WTC11 (cell line): ENCODE data around the gene MALT1. TPM values are rescaled to one million over a fixed set of nuclear protein-coding genes. Genes with fewer than 3 reads are reported as not detected.
A peak's percentile ranks its signal among the peaks of the same experiment; 100 is the strongest.

Experiments used
- ATAC-seq: fragments of 200-7000 bp; cut with Tn5 transposase; 2 replicates; pipeline ENCODE4 v1.10.0; 2021; ENCODE audit warnings: mild to moderate bottlenecking, moderate library complexity
- CTCF ChIA-PET: fragments of 300-600 bp; sonication (Branson Sonifier 250); formaldehyde crosslinking; loops from one replicate; lab custom pipeline; 2021; ENCODE audit warnings: antibody characterized with exemption; lab: Charles Lee
- POLR2A ChIA-PET: fragments of 350-600 bp; sonication (Branson Sonifier 250); formaldehyde crosslinking; loops from one replicate; lab custom pipeline; 2021; ENCODE audit warnings: antibody characterized with exemption; lab: Charles Lee
- DNase-seq: peaks from one replicate; pipeline ENCODE4 v3.0.0; 2021; ENCODE audit warnings: low spot score
- H3K27ac Mint-ChIP-seq: 2 replicates; pipeline ENCODE4 v1.8.0; 2021; ENCODE audit warnings: mixed read lengths
- H3K27me3 Mint-ChIP-seq: 2 replicates; pipeline ENCODE4 v1.8.0; 2021; ENCODE audit warnings: low read depth, mild to moderate bottlenecking, moderate library complexity, mixed read lengths
- H3K36me3 Mint-ChIP-seq: 2 replicates; pipeline ENCODE4 v1.8.0; 2021; ENCODE audit warnings: mixed read lengths
- H3K4me1 Mint-ChIP-seq: 2 replicates; pipeline ENCODE4 v1.8.0; 2022; ENCODE audit warnings: mixed read lengths
- H3K4me3 Mint-ChIP-seq: 2 replicates; pipeline ENCODE4 v1.8.0; 2021; ENCODE audit warnings: mild to moderate bottlenecking, moderate library complexity, mixed read lengths
- H3K9me3 Mint-ChIP-seq: 2 replicates; pipeline ENCODE4 v1.8.0; 2021; ENCODE audit warnings: mixed read lengths
- CBFB ChIP-seq: sonication (generic); formaldehyde crosslinking; IDR thresholded peaks from 2 replicates; pipeline ENCODE4 v1.8.1; 2022; ENCODE audit warnings: mild to moderate bottlenecking, low read depth, missing genetic modification reagents
- GRHL2 ChIP-seq: fragments of 250-450 bp; sonication (Bioruptor Pico); IDR thresholded peaks from 2 replicates; pipeline ENCODE4 v1.8.0; 2022; ENCODE audit warnings: mild to moderate bottlenecking, moderate library complexity; ENCODE audit not compliant: insufficient replicate concordance, severe bottlenecking
- NFATC4 ChIP-seq: fragments of 250-450 bp; sonication (Bioruptor Pico); IDR thresholded peaks from 2 replicates; pipeline ENCODE4 v1.9.0; 2021; ENCODE audit warnings: mild to moderate bottlenecking
- RELA ChIP-seq: sonication (generic); formaldehyde crosslinking; IDR thresholded peaks from 2 replicates; pipeline ENCODE4 v1.8.1; 2022; ENCODE audit warnings: missing genetic modification reagents, mild to moderate bottlenecking, borderline replicate concordance
- SMAD4 ChIP-seq: sonication (generic); formaldehyde crosslinking; IDR thresholded peaks from 2 replicates; pipeline ENCODE4 v1.8.0; 2022; ENCODE audit warnings: mild to moderate bottlenecking, missing genetic modification reagents
- TEAD4 ChIP-seq: sonication (generic); formaldehyde crosslinking; IDR thresholded peaks from 2 replicates; pipeline ENCODE4 v1.8.0; 2022; ENCODE audit warnings: mild to moderate bottlenecking, missing genetic modification reagents
- ZNF138 ChIP-seq: sonication (generic); formaldehyde crosslinking; conservative IDR thresholded peaks from 2 replicates; pipeline ENCODE4 v1.8.1; 2022; ENCODE audit warnings: mild to moderate bottlenecking, moderate library complexity, missing genetic modification reagents
- ZNF232 ChIP-seq: sonication (generic); formaldehyde crosslinking; IDR thresholded peaks from 2 replicates; pipeline ENCODE4 v1.8.0; 2022; ENCODE audit warnings: mild to moderate bottlenecking, missing genetic modification reagents
- ZNF317 ChIP-seq: sonication (generic); formaldehyde crosslinking; IDR thresholded peaks from 2 replicates; pipeline ENCODE4 v1.8.1; 2023; ENCODE audit warnings: low read depth, mild to moderate bottlenecking, moderate library complexity, missing genetic modification reagents, borderline replicate concordance
- total RNA-seq: library from RNA; stranded (reverse); gene quantifications from 3 replicates; pipeline ENCODE4 v1.2.3, GENCODE V29; 2021
- TF ChIP-seq, protein P1 (sequence below): sonication (generic); formaldehyde crosslinking; IDR thresholded peaks from 2 replicates; pipeline ENCODE4 v1.8.0; 2023; ENCODE audit warnings: missing genetic modification reagents, mild to moderate bottlenecking, borderline replicate concordance
- TF ChIP-seq, protein P2 (sequence below): fragments of 250-450 bp; sonication (Bioruptor Pico); IDR thresholded peaks from 2 replicates; pipeline ENCODE4 v1.9.0; 2021; ENCODE audit warnings: mild to moderate bottlenecking, borderline replicate concordance
- TF ChIP-seq, protein P3 (sequence below): sonication (generic); formaldehyde crosslinking; IDR thresholded peaks from 2 replicates; pipeline ENCODE4 v1.8.1; 2022; ENCODE audit warnings: missing genetic modification reagents, borderline replicate concordance
- TF ChIP-seq, protein P4 (sequence below): sonication (generic); formaldehyde crosslinking; IDR thresholded peaks from 2 replicates; pipeline ENCODE4 v1.8.1; 2023; ENCODE audit warnings: mild to moderate bottlenecking, missing genetic modification reagents
- TF ChIP-seq, protein P5 (sequence below): sonication (generic); formaldehyde crosslinking; IDR thresholded peaks from 2 replicates; pipeline ENCODE4 v1.8.0; 2023; ENCODE audit warnings: missing genetic modification reagents
- TF ChIP-seq, protein P6 (sequence below): sonication (generic); formaldehyde crosslinking; IDR thresholded peaks from 2 replicates; pipeline ENCODE4 v1.8.1; 2022; ENCODE audit warnings: low read depth, mild to moderate bottlenecking, moderate library complexity, missing genetic modification reagents, borderline replicate concordance
- TF ChIP-seq, protein P7 (sequence below): sonication (generic); formaldehyde crosslinking; conservative IDR thresholded peaks from 2 replicates; pipeline ENCODE4 v1.8.1; 2023; ENCODE audit warnings: mild to moderate bottlenecking, low read depth, missing genetic modification reagents, moderate library complexity

The MALT1 gene
- total RNA-seq, 1 experiment from 2014 or later = 13.2 TPM

DNA sequence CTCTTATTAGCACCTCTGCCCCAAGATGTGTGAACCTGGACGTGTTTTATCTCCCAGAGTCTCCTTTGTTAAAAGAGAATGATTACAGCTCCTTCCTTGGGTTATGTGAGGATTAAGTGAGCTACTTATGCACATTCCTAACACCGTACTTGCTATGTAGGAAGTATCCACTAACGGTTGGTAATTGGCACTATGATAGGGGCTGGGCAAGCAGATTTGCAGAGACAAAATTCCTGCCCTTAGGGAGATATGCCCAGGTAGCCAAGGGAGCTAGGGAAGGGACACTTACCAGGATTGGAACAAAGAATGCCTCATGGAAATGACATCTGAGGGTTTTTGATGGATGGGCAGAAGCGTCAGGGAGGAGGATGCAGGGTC, 30.8 kb upstream of the MALT1 start:
- ATAC-seq = peak; percentile 24
- Mint-ChIP-seq H3K27ac (no peak overlapping the region; the same call in 1 of the 2 replicates), H3K9me3 (no peaks in the 10 kb centered on the region), H3K27me3 (peaks cover 10% of the 10 kb centered on the region), H3K4me1 (peaks cover 15% of the 10 kb centered on the region), H3K4me3 (no peak overlapping the region), H3K36me3 (no peaks in the 10 kb centered on the region)
- no peak for DNase-seq
- ChIA-PET CTCF (interaction anchor here (1.0 to 1.7 kb wide), 3 partner anchors 29 to 124 kb away, joined by 3 to 7 read pairs (median 5); no protein-coding TSS in a partner anchor), POLR2A (no interaction called here)
- TF ChIP-seq TEAD4 (no peak), GRHL2 (CRISPR knock-in tag) (no peak), ZNF138 (CRISPR knock-in tag) (no peak), ZNF317 (no peak), NFATC4 (CRISPR knock-in tag) (no peak), CBFB (CRISPR knock-in tag) (no peak)
- TF ChIP-seq, protein P1, sequence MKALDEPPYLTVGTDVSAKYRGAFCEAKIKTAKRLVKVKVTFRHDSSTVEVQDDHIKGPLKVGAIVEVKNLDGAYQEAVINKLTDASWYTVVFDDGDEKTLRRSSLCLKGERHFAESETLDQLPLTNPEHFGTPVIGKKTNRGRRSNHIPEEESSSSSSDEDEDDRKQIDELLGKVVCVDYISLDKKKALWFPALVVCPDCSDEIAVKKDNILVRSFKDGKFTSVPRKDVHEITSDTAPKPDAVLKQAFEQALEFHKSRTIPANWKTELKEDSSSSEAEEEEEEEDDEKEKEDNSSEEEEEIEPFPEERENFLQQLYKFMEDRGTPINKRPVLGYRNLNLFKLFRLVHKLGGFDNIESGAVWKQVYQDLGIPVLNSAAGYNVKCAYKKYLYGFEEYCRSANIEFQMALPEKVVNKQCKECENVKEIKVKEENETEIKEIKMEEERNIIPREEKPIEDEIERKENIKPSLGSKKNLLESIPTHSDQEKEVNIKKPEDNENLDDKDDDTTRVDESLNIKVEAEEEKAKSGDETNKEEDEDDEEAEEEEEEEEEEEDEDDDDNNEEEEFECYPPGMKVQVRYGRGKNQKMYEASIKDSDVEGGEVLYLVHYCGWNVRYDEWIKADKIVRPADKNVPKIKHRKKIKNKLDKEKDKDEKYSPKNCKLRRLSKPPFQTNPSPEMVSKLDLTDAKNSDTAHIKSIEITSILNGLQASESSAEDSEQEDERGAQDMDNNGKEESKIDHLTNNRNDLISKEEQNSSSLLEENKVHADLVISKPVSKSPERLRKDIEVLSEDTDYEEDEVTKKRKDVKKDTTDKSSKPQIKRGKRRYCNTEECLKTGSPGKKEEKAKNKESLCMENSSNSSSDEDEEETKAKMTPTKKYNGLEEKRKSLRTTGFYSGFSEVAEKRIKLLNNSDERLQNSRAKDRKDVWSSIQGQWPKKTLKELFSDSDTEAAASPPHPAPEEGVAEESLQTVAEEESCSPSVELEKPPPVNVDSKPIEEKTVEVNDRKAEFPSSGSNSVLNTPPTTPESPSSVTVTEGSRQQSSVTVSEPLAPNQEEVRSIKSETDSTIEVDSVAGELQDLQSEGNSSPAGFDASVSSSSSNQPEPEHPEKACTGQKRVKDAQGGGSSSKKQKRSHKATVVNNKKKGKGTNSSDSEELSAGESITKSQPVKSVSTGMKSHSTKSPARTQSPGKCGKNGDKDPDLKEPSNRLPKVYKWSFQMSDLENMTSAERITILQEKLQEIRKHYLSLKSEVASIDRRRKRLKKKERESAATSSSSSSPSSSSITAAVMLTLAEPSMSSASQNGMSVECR = no peak
- TF ChIP-seq, protein P2, sequence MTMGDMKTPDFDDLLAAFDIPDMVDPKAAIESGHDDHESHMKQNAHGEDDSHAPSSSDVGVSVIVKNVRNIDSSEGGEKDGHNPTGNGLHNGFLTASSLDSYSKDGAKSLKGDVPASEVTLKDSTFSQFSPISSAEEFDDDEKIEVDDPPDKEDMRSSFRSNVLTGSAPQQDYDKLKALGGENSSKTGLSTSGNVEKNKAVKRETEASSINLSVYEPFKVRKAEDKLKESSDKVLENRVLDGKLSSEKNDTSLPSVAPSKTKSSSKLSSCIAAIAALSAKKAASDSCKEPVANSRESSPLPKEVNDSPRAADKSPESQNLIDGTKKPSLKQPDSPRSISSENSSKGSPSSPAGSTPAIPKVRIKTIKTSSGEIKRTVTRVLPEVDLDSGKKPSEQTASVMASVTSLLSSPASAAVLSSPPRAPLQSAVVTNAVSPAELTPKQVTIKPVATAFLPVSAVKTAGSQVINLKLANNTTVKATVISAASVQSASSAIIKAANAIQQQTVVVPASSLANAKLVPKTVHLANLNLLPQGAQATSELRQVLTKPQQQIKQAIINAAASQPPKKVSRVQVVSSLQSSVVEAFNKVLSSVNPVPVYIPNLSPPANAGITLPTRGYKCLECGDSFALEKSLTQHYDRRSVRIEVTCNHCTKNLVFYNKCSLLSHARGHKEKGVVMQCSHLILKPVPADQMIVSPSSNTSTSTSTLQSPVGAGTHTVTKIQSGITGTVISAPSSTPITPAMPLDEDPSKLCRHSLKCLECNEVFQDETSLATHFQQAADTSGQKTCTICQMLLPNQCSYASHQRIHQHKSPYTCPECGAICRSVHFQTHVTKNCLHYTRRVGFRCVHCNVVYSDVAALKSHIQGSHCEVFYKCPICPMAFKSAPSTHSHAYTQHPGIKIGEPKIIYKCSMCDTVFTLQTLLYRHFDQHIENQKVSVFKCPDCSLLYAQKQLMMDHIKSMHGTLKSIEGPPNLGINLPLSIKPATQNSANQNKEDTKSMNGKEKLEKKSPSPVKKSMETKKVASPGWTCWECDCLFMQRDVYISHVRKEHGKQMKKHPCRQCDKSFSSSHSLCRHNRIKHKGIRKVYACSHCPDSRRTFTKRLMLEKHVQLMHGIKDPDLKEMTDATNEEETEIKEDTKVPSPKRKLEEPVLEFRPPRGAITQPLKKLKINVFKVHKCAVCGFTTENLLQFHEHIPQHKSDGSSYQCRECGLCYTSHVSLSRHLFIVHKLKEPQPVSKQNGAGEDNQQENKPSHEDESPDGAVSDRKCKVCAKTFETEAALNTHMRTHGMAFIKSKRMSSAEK (CRISPR knock-in tag) = no peak

DNA sequence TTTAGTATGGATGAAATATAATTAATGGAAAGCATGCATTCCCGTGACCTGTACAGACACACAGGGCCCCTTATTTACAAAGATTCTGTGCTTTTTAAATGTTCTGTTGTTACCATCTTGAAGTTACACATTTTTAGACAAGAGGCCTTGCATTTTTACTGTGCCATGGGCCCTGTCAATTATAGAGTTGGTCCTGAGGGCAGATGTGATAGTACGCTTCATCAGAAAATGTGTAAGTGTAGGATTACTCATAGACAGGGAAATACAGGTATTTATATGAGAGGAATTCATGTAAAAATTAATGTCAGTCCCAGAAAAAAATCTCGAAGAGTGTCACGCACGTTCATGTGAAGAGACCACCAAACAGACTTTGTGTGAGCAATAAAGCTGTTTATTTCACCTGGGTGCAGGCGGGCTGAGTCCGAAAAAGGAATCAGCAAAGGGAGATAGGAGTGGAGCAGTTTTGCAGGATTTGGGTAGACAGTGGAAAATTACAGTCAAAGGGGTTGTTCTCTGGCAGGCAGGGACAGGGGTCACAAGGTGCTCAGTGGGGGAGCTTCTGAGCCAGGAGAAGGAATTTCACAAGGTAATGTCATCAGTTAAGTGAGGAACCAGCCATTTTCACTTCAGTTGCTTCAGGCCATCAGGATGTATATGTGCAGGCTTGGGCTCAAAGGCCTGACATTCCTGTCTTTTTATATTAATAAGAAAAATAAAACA, 30.2 kb upstream of the MALT1 start:
- Mint-ChIP-seq H3K27ac (no peak overlapping the region), H3K36me3 (no peaks in the 10 kb centered on the region), H3K4me3 (no peak overlapping the region), H3K27me3 (peaks cover 12% of the 10 kb centered on the region), H3K4me1 (peaks cover 15% of the 10 kb centered on the region), H3K9me3 (no peaks in the 10 kb centered on the region)
- DNase-seq (no peak), ATAC-seq (no peak)
- ChIA-PET POLR2A (interaction anchor here (0.6 kb wide), 1 partner anchor 58 kb away, joined by 3 read pairs; no protein-coding TSS in a partner anchor), CTCF (interaction anchor here (0.6 to 1.0 kb wide), 2 partner anchors 50 to 123 kb away, joined by 3 to 5 read pairs; no protein-coding TSS in a partner anchor)
- TF ChIP-seq, protein P3, sequence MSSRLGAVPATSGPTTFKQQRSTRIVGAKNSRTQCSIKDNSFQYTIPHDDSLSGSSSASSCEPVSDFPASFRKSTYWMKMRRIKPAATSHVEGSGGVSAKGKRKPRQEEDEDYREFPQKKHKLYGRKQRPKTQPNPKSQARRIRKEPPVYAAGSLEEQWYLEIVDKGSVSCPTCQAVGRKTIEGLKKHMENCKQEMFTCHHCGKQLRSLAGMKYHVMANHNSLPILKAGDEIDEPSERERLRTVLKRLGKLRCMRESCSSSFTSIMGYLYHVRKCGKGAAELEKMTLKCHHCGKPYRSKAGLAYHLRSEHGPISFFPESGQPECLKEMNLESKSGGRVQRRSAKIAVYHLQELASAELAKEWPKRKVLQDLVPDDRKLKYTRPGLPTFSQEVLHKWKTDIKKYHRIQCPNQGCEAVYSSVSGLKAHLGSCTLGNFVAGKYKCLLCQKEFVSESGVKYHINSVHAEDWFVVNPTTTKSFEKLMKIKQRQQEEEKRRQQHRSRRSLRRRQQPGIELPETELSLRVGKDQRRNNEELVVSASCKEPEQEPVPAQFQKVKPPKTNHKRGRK (CRISPR knock-in tag) = no peak
- TF ChIP-seq, protein P4, sequence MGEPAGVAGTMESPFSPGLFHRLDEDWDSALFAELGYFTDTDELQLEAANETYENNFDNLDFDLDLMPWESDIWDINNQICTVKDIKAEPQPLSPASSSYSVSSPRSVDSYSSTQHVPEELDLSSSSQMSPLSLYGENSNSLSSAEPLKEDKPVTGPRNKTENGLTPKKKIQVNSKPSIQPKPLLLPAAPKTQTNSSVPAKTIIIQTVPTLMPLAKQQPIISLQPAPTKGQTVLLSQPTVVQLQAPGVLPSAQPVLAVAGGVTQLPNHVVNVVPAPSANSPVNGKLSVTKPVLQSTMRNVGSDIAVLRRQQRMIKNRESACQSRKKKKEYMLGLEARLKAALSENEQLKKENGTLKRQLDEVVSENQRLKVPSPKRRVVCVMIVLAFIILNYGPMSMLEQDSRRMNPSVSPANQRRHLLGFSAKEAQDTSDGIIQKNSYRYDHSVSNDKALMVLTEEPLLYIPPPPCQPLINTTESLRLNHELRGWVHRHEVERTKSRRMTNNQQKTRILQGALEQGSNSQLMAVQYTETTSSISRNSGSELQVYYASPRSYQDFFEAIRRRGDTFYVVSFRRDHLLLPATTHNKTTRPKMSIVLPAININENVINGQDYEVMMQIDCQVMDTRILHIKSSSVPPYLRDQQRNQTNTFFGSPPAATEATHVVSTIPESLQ = no peak
- TF ChIP-seq RELA (CRISPR knock-in tag) = no peak
- no peak for TF ChIP-seq ZNF232 (CRISPR knock-in tag)
- TF ChIP-seq, protein P5, sequence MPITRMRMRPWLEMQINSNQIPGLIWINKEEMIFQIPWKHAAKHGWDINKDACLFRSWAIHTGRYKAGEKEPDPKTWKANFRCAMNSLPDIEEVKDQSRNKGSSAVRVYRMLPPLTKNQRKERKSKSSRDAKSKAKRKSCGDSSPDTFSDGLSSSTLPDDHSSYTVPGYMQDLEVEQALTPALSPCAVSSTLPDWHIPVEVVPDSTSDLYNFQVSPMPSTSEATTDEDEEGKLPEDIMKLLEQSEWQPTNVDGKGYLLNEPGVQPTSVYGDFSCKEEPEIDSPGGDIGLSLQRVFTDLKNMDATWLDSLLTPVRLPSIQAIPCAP (CRISPR knock-in tag) = no peak
- TF ChIP-seq, protein P6, sequence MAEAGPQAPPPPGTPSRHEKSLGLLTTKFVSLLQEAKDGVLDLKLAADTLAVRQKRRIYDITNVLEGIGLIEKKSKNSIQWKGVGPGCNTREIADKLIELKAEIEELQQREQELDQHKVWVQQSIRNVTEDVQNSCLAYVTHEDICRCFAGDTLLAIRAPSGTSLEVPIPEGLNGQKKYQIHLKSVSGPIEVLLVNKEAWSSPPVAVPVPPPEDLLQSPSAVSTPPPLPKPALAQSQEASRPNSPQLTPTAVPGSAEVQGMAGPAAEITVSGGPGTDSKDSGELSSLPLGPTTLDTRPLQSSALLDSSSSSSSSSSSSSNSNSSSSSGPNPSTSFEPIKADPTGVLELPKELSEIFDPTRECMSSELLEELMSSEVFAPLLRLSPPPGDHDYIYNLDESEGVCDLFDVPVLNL (CRISPR knock-in tag) = no peak
- TF ChIP-seq, protein P7, sequence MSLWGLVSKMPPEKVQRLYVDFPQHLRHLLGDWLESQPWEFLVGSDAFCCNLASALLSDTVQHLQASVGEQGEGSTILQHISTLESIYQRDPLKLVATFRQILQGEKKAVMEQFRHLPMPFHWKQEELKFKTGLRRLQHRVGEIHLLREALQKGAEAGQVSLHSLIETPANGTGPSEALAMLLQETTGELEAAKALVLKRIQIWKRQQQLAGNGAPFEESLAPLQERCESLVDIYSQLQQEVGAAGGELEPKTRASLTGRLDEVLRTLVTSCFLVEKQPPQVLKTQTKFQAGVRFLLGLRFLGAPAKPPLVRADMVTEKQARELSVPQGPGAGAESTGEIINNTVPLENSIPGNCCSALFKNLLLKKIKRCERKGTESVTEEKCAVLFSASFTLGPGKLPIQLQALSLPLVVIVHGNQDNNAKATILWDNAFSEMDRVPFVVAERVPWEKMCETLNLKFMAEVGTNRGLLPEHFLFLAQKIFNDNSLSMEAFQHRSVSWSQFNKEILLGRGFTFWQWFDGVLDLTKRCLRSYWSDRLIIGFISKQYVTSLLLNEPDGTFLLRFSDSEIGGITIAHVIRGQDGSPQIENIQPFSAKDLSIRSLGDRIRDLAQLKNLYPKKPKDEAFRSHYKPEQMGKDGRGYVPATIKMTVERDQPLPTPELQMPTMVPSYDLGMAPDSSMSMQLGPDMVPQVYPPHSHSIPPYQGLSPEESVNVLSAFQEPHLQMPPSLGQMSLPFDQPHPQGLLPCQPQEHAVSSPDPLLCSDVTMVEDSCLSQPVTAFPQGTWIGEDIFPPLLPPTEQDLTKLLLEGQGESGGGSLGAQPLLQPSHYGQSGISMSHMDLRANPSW (CRISPR knock-in tag) = no peak
- no peak for TF ChIP-seq SMAD4 (CRISPR knock-in tag)
